Effector CD8-positive, alpha-beta T cell (primary cell): ENCODE data around the gene RPS26.

Experiments
- DNase-seq: peaks from one replicate; lab custom pipeline; 2025; lab: John Stamatoyannopoulos, UW

RPS26 gene

GRCh38 chr12:56078931-56079722 is 37.4 kb downstream of the RPS26 start:
- peak; percentile 32 for DNase-seq

GRCh38 chr12:56079723-56080555 is 38.2 kb downstream of the RPS26 start, which contains the start of gene ERBB3:
ERBB3 (plus strand) TSS chr12:56080165; CDS start chr12:56080301, 136 bp downstream.
- peak; percentile 41 for DNase-seq

GRCh38 chr12:56080556-56081138 is 38.9 kb downstream of the RPS26 start:
- no peak for DNase-seq

DNA sequence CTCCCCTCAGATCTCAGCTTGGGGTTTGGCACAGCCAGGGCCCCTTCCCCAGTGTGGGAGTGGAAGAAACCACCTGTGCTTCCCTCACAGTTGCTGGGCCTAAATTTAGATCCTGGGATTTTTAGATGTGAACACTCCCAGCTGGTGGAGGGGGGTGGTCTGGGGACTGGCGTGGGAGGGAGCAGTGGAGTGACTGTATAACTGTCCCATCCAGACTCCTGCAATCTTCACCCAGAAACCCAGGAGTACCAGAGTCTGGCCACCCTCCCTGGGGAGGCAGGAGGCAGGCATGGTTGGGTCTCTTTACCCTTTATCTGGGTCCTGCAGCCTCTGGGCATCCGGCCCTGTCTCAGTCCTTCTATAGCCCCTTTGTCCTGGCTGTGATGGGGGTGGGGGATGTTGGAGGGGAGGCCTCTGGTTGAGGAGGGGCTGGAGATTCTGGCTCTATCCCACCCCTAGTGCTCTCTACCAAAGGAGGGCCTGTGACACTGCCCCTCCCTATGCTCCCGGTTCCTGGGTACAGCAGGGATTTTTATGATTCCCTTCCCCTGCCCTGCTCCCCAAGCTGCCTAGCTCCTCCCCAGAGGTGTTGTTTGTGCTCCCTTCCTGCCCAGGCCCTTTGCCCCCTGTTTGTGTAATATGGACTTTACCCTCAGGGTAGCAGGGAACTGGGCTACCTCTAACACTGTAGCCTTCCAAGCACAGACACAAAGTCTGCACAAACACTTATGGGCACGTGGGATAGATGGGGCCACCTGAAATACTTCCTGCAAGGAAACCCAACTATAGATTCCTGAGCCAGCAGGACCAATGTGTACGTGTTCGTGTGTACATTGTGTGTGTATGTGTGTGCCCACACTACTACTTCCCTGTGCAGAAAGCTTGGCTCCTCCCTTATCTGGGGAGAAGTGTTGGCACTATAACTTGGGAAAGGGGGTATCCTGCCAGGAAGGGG is 40.0 kb downstream of the RPS26 start:
- DNase-seq = no peak

DNA sequence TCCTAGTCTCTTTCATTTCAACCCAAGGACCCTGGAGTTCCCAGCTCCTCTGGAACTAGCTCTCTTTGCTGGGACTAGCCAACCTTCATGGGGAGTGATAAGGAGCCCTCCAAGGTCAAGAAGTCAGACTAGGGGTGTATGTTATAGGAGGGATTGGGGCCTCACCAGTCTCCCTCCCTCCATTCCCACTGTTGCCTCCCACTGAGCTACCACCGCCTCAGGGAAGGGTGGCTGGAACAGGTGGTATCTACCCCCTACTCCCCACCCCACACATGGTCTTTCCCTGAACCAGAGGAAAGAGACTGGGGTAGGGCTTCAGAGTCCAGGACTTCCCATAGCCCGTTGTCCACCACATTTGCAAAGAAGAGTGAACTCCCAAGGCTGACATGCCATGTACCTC is 40.7 kb downstream of the RPS26 start:
- DNase-seq = no peak

DNA sequence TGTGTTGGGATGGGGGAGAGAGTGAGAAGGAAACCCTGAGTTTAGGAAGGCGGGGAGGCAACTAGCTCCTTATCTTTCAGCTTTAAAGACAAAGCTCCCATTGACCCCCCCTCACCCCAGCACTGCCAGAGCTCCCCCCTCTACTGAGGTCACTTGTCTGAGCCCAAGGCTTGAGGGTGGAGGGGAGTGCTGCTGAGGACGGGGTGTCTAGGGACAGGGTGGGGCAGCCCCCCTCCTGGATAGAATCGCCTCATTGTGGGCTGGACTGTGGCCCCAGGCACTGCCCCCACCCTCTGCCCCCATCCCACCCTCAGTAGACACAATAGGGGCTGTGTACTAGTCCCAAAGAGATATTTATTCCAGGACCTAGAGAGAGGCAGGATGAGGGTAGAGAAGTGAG is 41.2 kb downstream of the RPS26 start:
- no peak for DNase-seq

DNA sequence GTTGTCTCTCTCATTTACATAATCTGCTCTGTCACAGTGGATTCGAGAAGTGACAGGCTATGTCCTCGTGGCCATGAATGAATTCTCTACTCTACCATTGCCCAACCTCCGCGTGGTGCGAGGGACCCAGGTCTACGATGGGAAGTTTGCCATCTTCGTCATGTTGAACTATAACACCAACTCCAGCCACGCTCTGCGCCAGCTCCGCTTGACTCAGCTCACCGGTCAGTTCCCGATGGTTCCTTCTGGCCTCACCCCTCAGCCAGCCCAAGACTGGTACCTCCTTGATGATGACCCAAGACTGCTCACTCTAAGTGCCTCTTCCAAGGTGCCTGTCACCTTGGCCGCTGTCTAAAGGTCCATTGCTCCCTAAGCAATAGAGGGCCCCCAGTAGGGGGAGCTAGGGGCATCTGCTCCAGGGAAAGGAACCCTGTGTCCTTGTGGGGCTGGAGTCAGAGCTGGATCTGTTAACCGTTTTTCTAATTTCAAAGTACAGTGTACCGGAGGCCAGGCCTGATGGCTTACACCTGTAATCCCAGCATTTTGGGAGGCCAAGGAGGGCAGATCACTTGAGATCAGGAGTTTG is 43.3 kb downstream of the RPS26 start:
- no peak for DNase-seq

DNA sequence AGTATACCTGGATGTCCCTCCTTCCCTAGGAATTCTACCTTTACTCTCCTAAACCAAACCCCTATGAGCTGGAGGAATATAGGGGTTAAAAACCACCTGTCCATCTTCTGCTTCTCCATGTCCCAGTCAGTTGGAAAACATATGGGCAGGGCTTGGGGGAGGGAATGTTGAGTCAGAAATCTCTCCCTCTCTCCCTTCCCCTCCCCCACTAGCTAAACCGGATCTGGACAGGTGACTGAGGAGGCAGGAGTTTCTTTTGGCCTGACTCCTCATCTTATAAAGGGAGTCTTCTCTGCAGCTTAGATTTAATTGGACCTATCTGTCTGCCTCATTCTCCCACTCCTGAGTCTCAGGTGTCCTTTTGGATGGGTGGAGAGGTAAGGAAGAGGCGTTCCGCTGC is 44.4 kb downstream of the RPS26 start:
- DNase-seq = no peak

GRCh38 chr12:56086608-56087007 is 44.9 kb downstream of the RPS26 start:
- no peak for DNase-seq

DNA sequence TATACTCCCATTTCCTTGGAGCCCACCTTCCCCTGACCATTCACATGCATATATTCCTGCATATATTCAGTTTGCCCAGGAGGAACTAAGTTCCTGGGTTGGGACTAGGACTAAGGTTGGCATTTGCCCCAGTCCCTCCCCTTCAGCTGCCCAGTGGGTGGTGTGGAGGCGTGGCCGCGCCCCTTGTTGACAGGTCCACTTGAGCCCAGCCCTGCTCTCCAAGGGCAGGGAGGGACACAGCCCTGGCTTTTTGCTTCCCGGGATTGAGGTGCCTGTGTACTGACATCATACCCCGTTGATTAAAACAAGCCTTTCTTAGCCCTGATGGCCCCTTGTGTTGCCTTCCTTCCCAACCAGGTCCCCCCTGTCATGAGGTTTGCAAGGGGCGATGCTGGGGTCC is 45.5 kb downstream of the RPS26 start:
- no peak for DNase-seq
